K562 (cell line): ENCODE results near the gene CPA2. TPM values are rescaled to one million over a fixed set of nuclear protein-coding genes. Genes with fewer than 3 reads are reported as not detected.

ENCODE experiments used
- ATAC-seq: fragments of 200-7000 bp; cut with Tn5 transposase; 3 replicates; pipeline ENCODE4 v1.9.1; 2020; ENCODE audit warnings: moderate library complexity
- BruUV-seq: library from RNA; stranded (reverse); fragments of 400-500 nt; replicated peaks from 2 replicates; lab custom pipeline; 2021; lab: Mats Ljungman, UMichigan
- CTCF ChIA-PET: fragments of 300-600 bp; formaldehyde crosslinking; extraction: SDS; loops from one replicate; lab custom pipeline; 2021; ENCODE audit warnings: low intra/inter-chr PET ratio; lab: Yijun Ruan, JAX
- POLR2A ChIA-PET: fragments of 300-600, 350-650 bp; sonication (Branson Sonifier 250); formaldehyde crosslinking; extraction: SDS; loops from one replicate; lab custom pipeline; 2021; ENCODE audit warnings: antibody characterized with exemption, inconsistent platforms; lab: Yijun Ruan, JAX
- DNase-seq, 4 experiments: peaks; one replicate each; pipeline versions ENCODE4 v3.0.0 to v3.0.0-alpha.2; 2011 to 2018; ENCODE audit warnings: low spot score in 3 of 4, mixed read lengths in 3 of 4; ENCODE audit errors: extremely low read depth in 1 of 4
- FAIRE-seq: peaks from 2 replicates; lab custom pipeline; 2011; peaks lifted over from hg19 to GRCh38; lab: Jason Lieb, UNC
- H2AFZ ChIP-seq: 2 replicates; pipeline ENCODE4 v1.6.0; 2011; ENCODE audit warnings: low read depth, low read length, control low read depth, inconsistent platforms
- H3K27ac ChIP-seq: fragments of 200-600 bp; 3 replicates; pipeline ENCODE4 v1.8.0; 2011; ENCODE audit warnings: low read depth, mild to moderate bottlenecking, control low read depth, inconsistent platforms, low read length, moderate library complexity, mixed read lengths; ENCODE audit errors: extremely low read depth
- H3K27me3 ChIP-seq, 2 experiments: fragments of 300-600 bp in 1 of 2; 2 replicates in 1 of 2; 3 replicates in 1 of 2; pipeline versions ENCODE4 v1.6.0 to v1.8.0; 2011; ENCODE audit warnings: inconsistent platforms in 2 of 2, low read length in 2 of 2, mild to moderate bottlenecking in 1 of 2, mixed read lengths in 1 of 2, moderate library complexity in 1 of 2; ENCODE audit not compliant: control insufficient read depth in 2 of 2, insufficient read depth in 2 of 2
- H3K36me3 ChIP-seq: fragments of 300-600 bp; 3 replicates; pipeline ENCODE4 v1.8.0; 2011; ENCODE audit warnings: mild to moderate bottlenecking, low read length, inconsistent platforms; ENCODE audit not compliant: control insufficient read depth, insufficient read depth
- H3K4me1 ChIP-seq, 2 experiments: fragments of 200-600 bp in 1 of 2; replicated peaks in 1 of 2; 2 replicates in 1 of 2; 3 replicates in 1 of 2; pipeline versions ENCODE4 v1.5.1 to v1.8.0; 2011; ENCODE audit warnings: inconsistent platforms in 2 of 2, low read length in 2 of 2, mild to moderate bottlenecking in 1 of 2, mixed read lengths in 1 of 2, moderate library complexity in 1 of 2; ENCODE audit not compliant: control insufficient read depth in 2 of 2, insufficient read depth in 2 of 2
- H3K4me2 ChIP-seq: 2 replicates; pipeline ENCODE4 v1.6.1; 2011; ENCODE audit warnings: low read length, control low read depth, inconsistent platforms, mixed read lengths; ENCODE audit not compliant: insufficient read depth
- H3K4me3 ChIP-seq: fragments of 200-600 bp; sonication (generic), shearing (Covaris generic); 2 replicates; pipeline ENCODE4 v1.5.1; 2016; ENCODE audit warnings: control low read depth, inconsistent platforms
- H3K79me2 ChIP-seq: fragments of 200-600 bp; 3 replicates; pipeline ENCODE4 v1.8.0; 2011; ENCODE audit warnings: low read length, inconsistent platforms; ENCODE audit not compliant: control insufficient read depth, insufficient read depth
- H3K9ac ChIP-seq, 2 experiments: 2 replicates each; pipeline versions ENCODE4 v1.6.0 to v1.6.1; 2011; ENCODE audit warnings: low read depth in 2 of 2, low read length in 2 of 2, control low read depth in 1 of 2, inconsistent platforms in 1 of 2, mild to moderate bottlenecking in 1 of 2, mixed read lengths in 1 of 2; ENCODE audit not compliant: insufficient read depth in 1 of 2
- H3K9me1 ChIP-seq: one replicate; pipeline ENCODE4 v1.6.0; 2011; ENCODE audit warnings: inconsistent platforms, mild to moderate bottlenecking, low read length, moderate library complexity; ENCODE audit not compliant: control insufficient read depth, insufficient read depth
- H3K9me3 ChIP-seq: replicated peaks from 2 replicates; pipeline ENCODE4 v1.5.1; 2011; ENCODE audit warnings: low read depth, low read length, inconsistent platforms; ENCODE audit not compliant: control insufficient read depth, insufficient read depth
- H4K20me1 ChIP-seq: replicated peaks from 2 replicates; pipeline ENCODE4 v1.6.1; 2011; ENCODE audit warnings: low read length, inconsistent platforms, mixed read lengths; ENCODE audit not compliant: control insufficient read depth, insufficient read depth
- DIDO1 ChIP-seq: fragments of 450-650 bp; IDR thresholded peaks from 2 replicates; pipeline ENCODE4 v1.6.1; 2016; ENCODE audit warnings: low read depth, missing biosample characterization, missing genetic modification characterization
- KLF16 ChIP-seq: IDR thresholded peaks from 2 replicates; pipeline ENCODE4 v1.6.1; 2016; ENCODE audit warnings: antibody characterized with exemption
- L3MBTL2 ChIP-seq: fragments of 450-650 bp; IDR thresholded peaks from 2 replicates; pipeline ENCODE4 v1.6.1; 2016; ENCODE audit warnings: mild to moderate bottlenecking, moderate library complexity
- MITF ChIP-seq: IDR thresholded peaks from 2 replicates; pipeline ENCODE4 v1.6.1; 2014; ENCODE audit warnings: antibody characterized with exemption
- TAL1 ChIP-seq: fragments of 450-650 bp; IDR thresholded peaks from 2 replicates; pipeline ENCODE4 v1.6.1; 2016; ENCODE audit warnings: mild to moderate bottlenecking
- VEZF1 ChIP-seq: fragments of 200-800 bp; sonication (Bioruptor generic); IDR thresholded peaks from 2 replicates; pipeline ENCODE4 v1.6.1; 2017; ENCODE audit warnings: missing genetic modification characterization, missing compliant biosample characterization
- YBX1 ChIP-seq: fragments of 450-650 bp; IDR thresholded peaks from 2 replicates; pipeline ENCODE4 v1.7.1; 2016; ENCODE audit warnings: mild to moderate bottlenecking
- ZNF384 ChIP-seq: IDR thresholded peaks from 2 replicates; pipeline ENCODE4 v1.6.1; 2012; ENCODE audit warnings: low read depth, low read length, improper control_type of control experiment
- ZNF512 ChIP-seq: IDR thresholded peaks from 2 replicates; pipeline ENCODE4 v1.6.1; 2016; ENCODE audit warnings: missing genetic modification characterization, missing compliant biosample characterization
- WGBS: fragments of 100-300 bp; shearing (Covaris generic); methylation state at CpG from one replicate; pipeline ENCODE4 v1.1.6; 2016; ENCODE audit warnings: low coverage, mixed read lengths; ENCODE audit not compliant: insufficient coverage; ENCODE audit errors: missing lambda C conversion rate; 5-methylcytosine and 5-hydroxymethylcytosine counted together
- in situ Hi-C: fragments of 300-500 bp; cut with MboI; formaldehyde crosslinking; loops from 4 replicates; pipeline ENCODE4 v1.15.0; 2018; ENCODE audit warnings: inconsistent platforms, mixed read lengths
- intact Hi-C: fragments of 100-400 bp; cut with micrococcal nuclease; formaldehyde crosslinking; loops from 2 replicates; pipeline ENCODE4 v1.14.2; 2022
- polyA plus RNA-seq, 8 experiments: library from polyadenylated mRNA; depleted of rRNA in 4 of 8; stranded (reverse) in 5 of 8; unstranded in 3 of 8; fragments of >200 nt; fragmentation: Nextera tagmentation in 2 of 8; fragmentation: Illumina TruSeq in 1 of 8; extraction: Ambion mirVana in 2 of 8; extraction: Trizol in 1 of 8; gene quantifications; 2 replicates each; pipeline versions ENCODE4 v1.2.1 to v1.2.3, GENCODE V29; 2011 to 2014; ENCODE audit warnings: inconsistent platforms in 1 of 8, missing spikeins in 1 of 8
- total RNA-seq, 7 experiments: library from RNA; depleted of rRNA in 6 of 7; stranded (reverse); fragments of >200 nt in 6 of 7; fragmentation: Illumina TruSeq in 2 of 7; extraction: Trizol in 2 of 7; gene quantifications; 2 replicates each; pipeline versions ENCODE4 v1.2.1 to v1.2.3, GENCODE V29; 2011 to 2021; ENCODE audit warnings: low replicate concordance in 1 of 7

The CPA2 gene
- total and polyA plus RNA-seq, 9 of the 15 experiments (the other 6 are each of a cell fraction or from before 2014, with no cell fraction given): 0.04 to 0.84 (median 0.09) TPM; not detected in 4

- H3K27ac ChIP-seq: no peak overlapping the region
- ATAC-seq: peak; percentile 41
- CTCF ChIA-PET: interaction anchor here (0.6 kb wide), 1 partner anchor 203 kb away, joined by 4 read pairs; the partner anchor contains the start of gene KLHDC10
- in situ Hi-C loops: no loop called here
- FAIRE-seq: no peak
- H2AFZ ChIP-seq: peak overlapping the region; percentile 80
- H3K4me1 ChIP-seq: peaks cover 8 to 9% of the 10 kb centered on the region in 2 experiments; a peak in 4 of 5 replicates
- peak overlapping the region in 1 of 2 experiments; percentile 37; a peak in 1 of 4 replicates for H3K9ac ChIP-seq
- H3K9me1 ChIP-seq: no peaks in the 10 kb centered on the region
- no TSS peak for BruUV-seq
- intact Hi-C loops: loop anchor here (10.0 kb wide), 1 partner anchor 561 kb away; no protein-coding TSS in a partner anchor
- peak in 2 of 4 experiments; percentile 31 to 42 for DNase-seq
- no peaks in the 10 kb centered on the region for H3K79me2 ChIP-seq
- no peaks in the 10 kb centered on the region for H4K20me1 ChIP-seq
- WGBS: 31% methylated on average over 22 of the region's 25 CpGs
- H3K4me2 ChIP-seq: peak overlapping the region; percentile 43
- no peaks in the 10 kb centered on the region for H3K9me3 ChIP-seq
- peaks cover 9 to 17% of the 10 kb centered on the region in 2 experiments for H3K27me3 ChIP-seq
- H3K36me3 ChIP-seq: no peaks in the 10 kb centered on the region
- H3K4me3 ChIP-seq: no peak overlapping the region
- POLR2A ChIA-PET: interaction anchor here (0.6 to 1.2 kb wide), 3 partner anchors 22 to 203 kb away, joined by 3 to 5 read pairs (median 3); partner anchors contain the start of gene KLHDC10
- no peak for TF ChIP-seq MITF
- 0 out of 2 replicates have a peak, but pooled peaks have one; percentile 20 for TF ChIP-seq ZNF512
- no peak for TF ChIP-seq YBX1
- no peak for TF ChIP-seq DIDO1 (tag)
- peak; percentile 41 for TF ChIP-seq VEZF1 (CRISPR knock-in tag)
- TF ChIP-seq L3MBTL2: peak; percentile 49
- peak; percentile 48; the same call in 1 of the 2 replicates for TF ChIP-seq KLF16
- peak; percentile 61; the same call in 1 of the 2 replicates for TF ChIP-seq ZNF384
- 0 out of 2 replicates have a peak, but pooled peaks have one; percentile 7 for TF ChIP-seq TAL1
These were observed 6.6 kb downstream of the CPA2 start for GRCh38 chr7:130273081-130273932.
